ENCODE results near the gene AEBP1. TPM values are rescaled to one million over a fixed set of nuclear protein-coding genes. Genes with fewer than 3 reads are reported as not detected.

AEBP1 gene
- total RNA-seq, 1 experiment from 2014 or later, result 50.8 TPM

DNA sequence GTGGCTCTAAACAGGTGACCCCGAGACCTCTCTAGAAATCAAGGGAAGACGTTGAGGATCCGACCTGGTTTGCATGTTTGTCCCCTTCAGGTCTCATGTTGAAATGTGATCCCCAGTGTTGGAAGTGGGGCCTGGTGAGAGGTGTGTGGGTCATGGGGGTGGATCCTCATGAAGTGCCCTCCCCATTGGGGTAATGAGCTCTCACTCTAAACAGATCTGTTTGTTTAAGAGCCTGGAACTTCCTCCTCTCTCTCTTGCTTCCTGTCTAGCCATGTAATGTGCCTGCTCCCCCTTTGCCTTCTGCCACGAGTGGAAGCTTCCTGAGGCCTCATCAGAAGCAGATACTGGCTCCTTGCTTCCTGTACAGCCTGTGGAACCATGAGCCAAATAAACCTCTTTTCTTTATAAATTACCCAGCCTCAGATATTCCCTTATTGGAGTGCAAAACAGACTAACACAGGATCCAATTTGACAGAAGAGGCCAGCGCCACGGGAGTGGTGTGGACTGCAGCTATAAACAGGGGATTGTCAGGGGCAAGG, 11.0 kb upstream of the AEBP1 start:
- ATAC-seq (peak; percentile 55), DNase-seq (ENCODE audit: low spot score) (no peak)
- Mint-ChIP-seq H3K4me3 (no peak overlapping the region), H3K27ac (no peak overlapping the region), H3K4me1 (no peaks in the 10 kb centered on the region), H3K27me3 (ENCODE audit: low read depth) (peaks cover 6% of the 10 kb centered on the region; the same call in 1 of the 2 replicates), H3K36me3 (no peaks in the 10 kb centered on the region), H3K9me3 (no peaks in the 10 kb centered on the region)
- no peak for TF ChIP-seq ZBTB21 (CRISPR knock-in tag; IDR thresholded peaks at IDR 0.05; ENCODE audit: borderline replicate concordance)
- POLR2A ChIA-PET, result no interaction called here
- CTCF ChIA-PET, result no interaction called here

DNA sequence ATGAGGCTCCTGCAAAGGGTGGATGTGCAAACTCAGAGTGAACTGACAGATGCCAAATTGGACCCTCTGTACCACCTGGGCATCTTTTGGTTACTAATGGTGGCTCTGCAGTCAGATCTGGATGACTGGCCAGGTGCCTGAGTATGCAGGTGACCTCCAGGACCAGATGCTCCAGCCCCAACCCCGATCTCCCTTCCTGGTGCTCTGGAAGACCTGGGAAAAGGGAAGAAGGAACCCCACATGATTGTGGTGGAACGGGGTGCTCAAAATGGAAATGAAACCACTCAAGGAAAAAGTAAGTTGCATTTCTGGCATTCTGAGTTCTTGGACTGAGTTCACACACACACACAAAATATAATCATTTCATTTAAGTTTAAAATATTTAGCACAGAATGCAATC, 9.8 kb upstream of the AEBP1 start:
- ATAC-seq (no peak), DNase-seq (ENCODE audit: low spot score) (no peak)
- H3K36me3 Mint-ChIP-seq, result no peaks in the 10 kb centered on the region
- no peaks in the 10 kb centered on the region for H3K4me1 Mint-ChIP-seq
- peaks cover 6% of the 10 kb centered on the region; the same call in 1 of the 2 replicates for H3K27me3 Mint-ChIP-seq (ENCODE audit: low read depth)
- no peak overlapping the region for H3K4me3 Mint-ChIP-seq
- TF ChIP-seq, protein P1, sequence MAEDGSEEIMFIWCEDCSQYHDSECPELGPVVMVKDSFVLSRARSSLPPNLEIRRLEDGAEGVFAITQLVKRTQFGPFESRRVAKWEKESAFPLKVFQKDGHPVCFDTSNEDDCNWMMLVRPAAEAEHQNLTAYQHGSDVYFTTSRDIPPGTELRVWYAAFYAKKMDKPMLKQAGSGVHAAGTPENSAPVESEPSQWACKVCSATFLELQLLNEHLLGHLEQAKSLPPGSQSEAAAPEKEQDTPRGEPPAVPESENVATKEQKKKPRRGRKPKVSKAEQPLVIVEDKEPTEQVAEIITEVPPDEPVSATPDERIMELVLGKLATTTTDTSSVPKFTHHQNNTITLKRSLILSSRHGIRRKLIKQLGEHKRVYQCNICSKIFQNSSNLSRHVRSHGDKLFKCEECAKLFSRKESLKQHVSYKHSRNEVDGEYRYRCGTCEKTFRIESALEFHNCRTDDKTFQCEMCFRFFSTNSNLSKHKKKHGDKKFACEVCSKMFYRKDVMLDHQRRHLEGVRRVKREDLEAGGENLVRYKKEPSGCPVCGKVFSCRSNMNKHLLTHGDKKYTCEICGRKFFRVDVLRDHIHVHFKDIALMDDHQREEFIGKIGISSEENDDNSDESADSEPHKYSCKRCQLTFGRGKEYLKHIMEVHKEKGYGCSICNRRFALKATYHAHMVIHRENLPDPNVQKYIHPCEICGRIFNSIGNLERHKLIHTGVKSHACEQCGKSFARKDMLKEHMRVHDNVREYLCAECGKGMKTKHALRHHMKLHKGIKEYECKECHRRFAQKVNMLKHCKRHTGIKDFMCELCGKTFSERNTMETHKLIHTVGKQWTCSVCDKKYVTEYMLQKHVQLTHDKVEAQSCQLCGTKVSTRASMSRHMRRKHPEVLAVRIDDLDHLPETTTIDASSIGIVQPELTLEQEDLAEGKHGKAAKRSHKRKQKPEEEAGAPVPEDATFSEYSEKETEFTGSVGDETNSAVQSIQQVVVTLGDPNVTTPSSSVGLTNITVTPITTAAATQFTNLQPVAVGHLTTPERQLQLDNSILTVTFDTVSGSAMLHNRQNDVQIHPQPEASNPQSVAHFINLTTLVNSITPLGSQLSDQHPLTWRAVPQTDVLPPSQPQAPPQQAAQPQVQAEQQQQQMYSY (CRISPR knock-in tag; IDR thresholded peaks at IDR 0.05), result peak; percentile 54; the same call in 1 of the 2 replicates
- TF ChIP-seq ZNF396 (CRISPR knock-in tag; IDR thresholded peaks at IDR 0.05; ENCODE audit: borderline replicate concordance), result no peak
- CTCF ChIA-PET, result no interaction called here
- POLR2A ChIA-PET, result no interaction called here
- no peak overlapping the region for H3K27ac Mint-ChIP-seq
- H3K9me3 Mint-ChIP-seq, result no peaks in the 10 kb centered on the region

DNA sequence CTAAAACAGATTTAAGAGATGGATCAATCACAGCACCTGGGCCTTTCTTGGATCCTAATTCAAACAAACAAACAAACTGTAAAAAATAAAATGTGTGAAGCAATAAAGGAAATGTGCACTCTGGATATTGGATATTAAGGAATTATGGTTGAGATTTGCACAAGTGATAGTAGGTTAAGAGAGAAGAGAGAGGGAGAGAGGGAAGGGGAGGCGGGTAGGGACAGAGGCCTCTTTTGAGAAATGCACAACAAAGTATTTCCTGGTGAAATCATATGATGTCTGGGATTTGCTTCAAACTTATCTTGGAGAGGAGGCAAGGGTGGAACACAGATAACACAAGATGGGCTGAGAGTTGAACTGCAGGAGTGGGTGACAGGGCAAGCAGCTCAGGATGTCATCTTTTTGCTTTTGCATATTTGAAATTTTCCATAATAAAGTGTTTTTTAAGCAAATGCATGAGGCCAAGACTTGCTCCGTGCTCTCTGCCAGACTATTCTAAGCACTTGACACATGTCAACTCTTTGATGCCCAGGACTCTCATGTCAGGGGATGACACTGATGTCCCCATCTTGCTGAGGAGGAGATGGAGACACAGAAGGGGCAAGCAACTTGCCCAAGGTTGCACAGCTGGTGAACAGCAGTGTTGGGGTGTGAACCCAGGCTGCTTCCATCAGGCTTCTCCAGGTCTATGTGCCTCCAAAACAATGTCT, 9.1 kb upstream of the AEBP1 start:
- ChIA-PET CTCF (no interaction called here), POLR2A (no interaction called here)
- DNase-seq (ENCODE audit: low spot score) (no peak), ATAC-seq (no peak)
- Mint-ChIP-seq H3K4me1 (0 out of 2 replicates have a peak, but pooled peaks cover 3% of the 10 kb centered on the region), H3K4me3 (no peak overlapping the region), H3K27me3 (ENCODE audit: low read depth) (peaks cover 9% of the 10 kb centered on the region), H3K36me3 (no peaks in the 10 kb centered on the region), H3K9me3 (no peaks in the 10 kb centered on the region), H3K27ac (no peak overlapping the region)
- TF ChIP-seq, protein P2, sequence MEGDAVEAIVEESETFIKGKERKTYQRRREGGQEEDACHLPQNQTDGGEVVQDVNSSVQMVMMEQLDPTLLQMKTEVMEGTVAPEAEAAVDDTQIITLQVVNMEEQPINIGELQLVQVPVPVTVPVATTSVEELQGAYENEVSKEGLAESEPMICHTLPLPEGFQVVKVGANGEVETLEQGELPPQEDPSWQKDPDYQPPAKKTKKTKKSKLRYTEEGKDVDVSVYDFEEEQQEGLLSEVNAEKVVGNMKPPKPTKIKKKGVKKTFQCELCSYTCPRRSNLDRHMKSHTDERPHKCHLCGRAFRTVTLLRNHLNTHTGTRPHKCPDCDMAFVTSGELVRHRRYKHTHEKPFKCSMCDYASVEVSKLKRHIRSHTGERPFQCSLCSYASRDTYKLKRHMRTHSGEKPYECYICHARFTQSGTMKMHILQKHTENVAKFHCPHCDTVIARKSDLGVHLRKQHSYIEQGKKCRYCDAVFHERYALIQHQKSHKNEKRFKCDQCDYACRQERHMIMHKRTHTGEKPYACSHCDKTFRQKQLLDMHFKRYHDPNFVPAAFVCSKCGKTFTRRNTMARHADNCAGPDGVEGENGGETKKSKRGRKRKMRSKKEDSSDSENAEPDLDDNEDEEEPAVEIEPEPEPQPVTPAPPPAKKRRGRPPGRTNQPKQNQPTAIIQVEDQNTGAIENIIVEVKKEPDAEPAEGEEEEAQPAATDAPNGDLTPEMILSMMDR (IDR thresholded peaks at IDR 0.05), result no peak
- TF ChIP-seq, protein P3, sequence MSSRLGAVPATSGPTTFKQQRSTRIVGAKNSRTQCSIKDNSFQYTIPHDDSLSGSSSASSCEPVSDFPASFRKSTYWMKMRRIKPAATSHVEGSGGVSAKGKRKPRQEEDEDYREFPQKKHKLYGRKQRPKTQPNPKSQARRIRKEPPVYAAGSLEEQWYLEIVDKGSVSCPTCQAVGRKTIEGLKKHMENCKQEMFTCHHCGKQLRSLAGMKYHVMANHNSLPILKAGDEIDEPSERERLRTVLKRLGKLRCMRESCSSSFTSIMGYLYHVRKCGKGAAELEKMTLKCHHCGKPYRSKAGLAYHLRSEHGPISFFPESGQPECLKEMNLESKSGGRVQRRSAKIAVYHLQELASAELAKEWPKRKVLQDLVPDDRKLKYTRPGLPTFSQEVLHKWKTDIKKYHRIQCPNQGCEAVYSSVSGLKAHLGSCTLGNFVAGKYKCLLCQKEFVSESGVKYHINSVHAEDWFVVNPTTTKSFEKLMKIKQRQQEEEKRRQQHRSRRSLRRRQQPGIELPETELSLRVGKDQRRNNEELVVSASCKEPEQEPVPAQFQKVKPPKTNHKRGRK (CRISPR knock-in tag; IDR thresholded peaks at IDR 0.05; ENCODE audit: borderline replicate concordance), result no peak
- no peak for TF ChIP-seq NR2C2 (CRISPR knock-in tag; IDR thresholded peaks at IDR 0.05)
- TF ChIP-seq RORB (CRISPR knock-in tag; IDR thresholded peaks at IDR 0.05), result no peak

DNA sequence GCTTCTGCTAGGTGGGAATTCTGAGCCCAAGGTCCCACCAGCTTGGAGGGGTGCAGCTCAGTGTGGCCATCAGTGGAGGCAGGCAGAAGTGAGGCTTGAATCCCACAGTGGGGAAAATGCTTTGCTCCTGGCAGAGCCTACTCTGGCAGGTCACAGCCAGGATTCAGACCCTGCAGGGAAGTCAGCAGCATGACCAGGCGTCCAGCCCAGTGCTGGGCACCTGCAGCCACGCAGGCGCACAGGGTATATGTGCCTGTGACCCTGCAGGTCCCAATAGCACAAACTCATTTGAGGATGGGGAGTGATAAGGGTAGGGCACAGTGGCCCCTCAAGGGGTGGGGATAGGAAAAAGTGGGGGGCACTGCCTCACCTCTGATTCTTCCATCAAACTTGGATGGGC, 8.4 kb upstream of the AEBP1 start:
- ChIA-PET CTCF (no interaction called here), POLR2A (no interaction called here)
- ATAC-seq (no peak), DNase-seq (ENCODE audit: low spot score) (no peak)
- Mint-ChIP-seq H3K36me3 (no peaks in the 10 kb centered on the region), H3K4me1 (0 out of 2 replicates have a peak, but pooled peaks cover 3% of the 10 kb centered on the region), H3K27ac (no peak overlapping the region), H3K27me3 (ENCODE audit: low read depth) (peaks cover 9% of the 10 kb centered on the region), H3K9me3 (no peaks in the 10 kb centered on the region), H3K4me3 (no peak overlapping the region)
- TF ChIP-seq NR3C1 (CRISPR knock-in tag; conservative IDR thresholded peaks at IDR 0.05; ENCODE audit: low read depth), result no peak
- no peak for TF ChIP-seq MYBL2 (CRISPR knock-in tag; IDR thresholded peaks at IDR 0.05)
- TF ChIP-seq, protein P4, sequence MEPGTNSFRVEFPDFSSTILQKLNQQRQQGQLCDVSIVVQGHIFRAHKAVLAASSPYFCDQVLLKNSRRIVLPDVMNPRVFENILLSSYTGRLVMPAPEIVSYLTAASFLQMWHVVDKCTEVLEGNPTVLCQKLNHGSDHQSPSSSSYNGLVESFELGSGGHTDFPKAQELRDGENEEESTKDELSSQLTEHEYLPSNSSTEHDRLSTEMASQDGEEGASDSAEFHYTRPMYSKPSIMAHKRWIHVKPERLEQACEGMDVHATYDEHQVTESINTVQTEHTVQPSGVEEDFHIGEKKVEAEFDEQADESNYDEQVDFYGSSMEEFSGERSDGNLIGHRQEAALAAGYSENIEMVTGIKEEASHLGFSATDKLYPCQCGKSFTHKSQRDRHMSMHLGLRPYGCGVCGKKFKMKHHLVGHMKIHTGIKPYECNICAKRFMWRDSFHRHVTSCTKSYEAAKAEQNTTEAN (CRISPR knock-in tag; IDR thresholded peaks at IDR 0.05), result no peak

All from WTC11 (cell line).